GM12878 (cell line): Measurements from ENCODE around the gene NEK8. TPM values are rescaled to one million over a fixed set of nuclear protein-coding genes. Genes with fewer than 3 reads are reported as not detected.

Experiments
- EP300 ChIP-seq, 2 experiments: fragments of 150-350 bp in 1 of 2; IDR thresholded peaks; 2 replicates each; pipeline ENCODE4 v1.6.1; 2011 to 2012; ENCODE audit warnings: low read depth in 2 of 2, low read length in 2 of 2, borderline replicate concordance in 1 of 2, improper control_type of control experiment in 1 of 2, inconsistent platforms in 1 of 2; ENCODE audit not compliant: control insufficient read depth in 1 of 2
- MEF2A ChIP-seq: IDR thresholded peaks from 2 replicates; pipeline ENCODE4 v1.6.1; 2011; ENCODE audit warnings: low read depth, mild to moderate bottlenecking, low read length, moderate library complexity; ENCODE audit not compliant: insufficient read depth
- polyA plus RNA-seq, 11 experiments: library from polyadenylated mRNA; depleted of rRNA in 4 of 11; unstranded in 6 of 11; stranded (reverse) in 5 of 11; fragments of >200 nt; fragmentation: Nextera tagmentation in 4 of 11; fragmentation: Illumina TruSeq in 1 of 11; extraction: Ambion mirVana in 4 of 11; extraction: Trizol in 1 of 11; gene quantifications; 1 replicate in 1 of 11; 2 replicates in 10 of 11; pipeline versions ENCODE4 v1.2.1 to v1.2.3, GENCODE V29; 2011 to 2016; ENCODE audit warnings: inconsistent platforms in 2 of 11, missing spikeins in 2 of 11, low read depth in 1 of 11
- total RNA-seq, 4 experiments: library from RNA; depleted of rRNA in 3 of 4; stranded (reverse); fragments of >200 nt in 3 of 4; fragmentation: Illumina TruSeq in 1 of 4; extraction: Trizol in 1 of 4; gene quantifications; 2 replicates each; pipeline versions ENCODE4 v1.2.1 to v1.2.3, GENCODE V29; 2013 to 2021
- TF ChIP-seq, protein P1 (sequence below): fragments of 450-650 bp; IDR thresholded peaks from 2 replicates; pipeline ENCODE4 v1.6.1; 2017; ENCODE audit warnings: mild to moderate bottlenecking, moderate library complexity

NEK8 gene
- total and polyA plus RNA-seq, 10 of the 15 experiments (the other 5 are each of a cell fraction or from before 2014, with no cell fraction given), result 2.3 to 14.3 (median 9.4) TPM

GRCh38 chr17:28741358-28742349, 13.1 kb downstream of the NEK8 start (continued):
- TF ChIP-seq, protein P1, sequence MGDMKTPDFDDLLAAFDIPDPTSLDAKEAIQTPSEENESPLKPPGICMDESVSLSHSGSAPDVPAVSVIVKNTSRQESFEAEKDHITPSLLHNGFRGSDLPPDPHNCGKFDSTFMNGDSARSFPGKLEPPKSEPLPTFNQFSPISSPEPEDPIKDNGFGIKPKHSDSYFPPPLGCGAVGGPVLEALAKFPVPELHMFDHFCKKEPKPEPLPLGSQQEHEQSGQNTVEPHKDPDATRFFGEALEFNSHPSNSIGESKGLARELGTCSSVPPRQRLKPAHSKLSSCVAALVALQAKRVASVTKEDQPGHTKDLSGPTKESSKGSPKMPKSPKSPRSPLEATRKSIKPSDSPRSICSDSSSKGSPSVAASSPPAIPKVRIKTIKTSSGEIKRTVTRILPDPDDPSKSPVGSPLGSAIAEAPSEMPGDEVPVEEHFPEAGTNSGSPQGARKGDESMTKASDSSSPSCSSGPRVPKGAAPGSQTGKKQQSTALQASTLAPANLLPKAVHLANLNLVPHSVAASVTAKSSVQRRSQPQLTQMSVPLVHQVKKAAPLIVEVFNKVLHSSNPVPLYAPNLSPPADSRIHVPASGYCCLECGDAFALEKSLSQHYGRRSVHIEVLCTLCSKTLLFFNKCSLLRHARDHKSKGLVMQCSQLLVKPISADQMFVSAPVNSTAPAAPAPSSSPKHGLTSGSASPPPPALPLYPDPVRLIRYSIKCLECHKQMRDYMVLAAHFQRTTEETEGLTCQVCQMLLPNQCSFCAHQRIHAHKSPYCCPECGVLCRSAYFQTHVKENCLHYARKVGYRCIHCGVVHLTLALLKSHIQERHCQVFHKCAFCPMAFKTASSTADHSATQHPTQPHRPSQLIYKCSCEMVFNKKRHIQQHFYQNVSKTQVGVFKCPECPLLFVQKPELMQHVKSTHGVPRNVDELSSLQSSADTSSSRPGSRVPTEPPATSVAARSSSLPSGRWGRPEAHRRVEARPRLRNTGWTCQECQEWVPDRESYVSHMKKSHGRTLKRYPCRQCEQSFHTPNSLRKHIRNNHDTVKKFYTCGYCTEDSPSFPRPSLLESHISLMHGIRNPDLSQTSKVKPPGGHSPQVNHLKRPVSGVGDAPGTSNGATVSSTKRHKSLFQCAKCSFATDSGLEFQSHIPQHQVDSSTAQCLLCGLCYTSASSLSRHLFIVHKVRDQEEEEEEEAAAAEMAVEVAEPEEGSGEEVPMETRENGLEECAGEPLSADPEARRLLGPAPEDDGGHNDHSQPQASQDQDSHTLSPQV, result 0 out of 2 replicates have a peak, but pooled peaks have one; percentile 29
- TF ChIP-seq EP300 (IDR thresholded peaks at IDR 0.05; ENCODE audit: borderline replicate concordance in 1 of 2, control insufficient read depth in 1 of 2, low read depth in 2 of 2, low read length in 2 of 2) (0 out of 4 replicates have a peak, but pooled peaks of 1 of the 2 experiments have one; percentile 27), MEF2A (peak; percentile 61; the same call in 1 of the 2 replicates)
